ENCODE measurements around the gene ACOT7.

GRCh38 chr1:6419397-6419803 lies 25.8 kb upstream of the ACOT7 start:
- TF ChIP-seq POLR2A (IDR thresholded peaks at IDR 0.05) (no peak), CTCF (IDR thresholded peaks at IDR 0.05 in 8 of 11, conservative IDR thresholded peaks at IDR 0.05 in 3 of 11) (no peak), POLR2AphosphoS5 (IDR thresholded peaks at IDR 0.05) (no peak)
